K562 treated with DMSO at 1 percent for 48 hours (cell line): ENCODE data around the gene CXCL8. TPM values are rescaled to one million over a fixed set of nuclear protein-coding genes. Genes with fewer than 3 reads are reported as not detected.

Experiments
- total RNA-seq: library from RNA; unstranded; fragments of 300-600 nt; gene quantifications from 2 replicates; pipeline ENCODE4 v1.2.3, GENCODE V29; 2022; ENCODE audit warnings: low replicate concordance; ENCODE audit errors: extremely low read depth

The CXCL8 gene
- not detected in 2 replicates for total RNA-seq

DNA sequence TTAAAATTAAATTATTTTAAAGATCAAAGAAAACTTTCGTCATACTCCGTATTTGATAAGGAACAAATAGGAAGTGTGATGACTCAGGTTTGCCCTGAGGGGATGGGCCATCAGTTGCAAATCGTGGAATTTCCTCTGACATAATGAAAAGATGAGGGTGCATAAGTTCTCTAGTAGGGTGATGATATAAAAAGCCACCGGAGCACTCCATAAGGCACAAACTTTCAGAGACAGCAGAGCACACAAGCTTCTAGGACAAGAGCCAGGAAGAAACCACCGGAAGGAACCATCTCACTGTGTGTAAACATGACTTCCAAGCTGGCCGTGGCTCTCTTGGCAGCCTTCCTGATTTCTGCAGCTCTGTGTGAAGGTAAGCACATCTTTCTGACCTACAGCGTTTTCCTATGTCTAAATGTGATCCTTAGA is at the start of gene CXCL8:
TSS of gene CXCL8 (plus strand) at position 217 of the 426 bp plus-strand sequence. CDS start at position 307, 90 bp downstream.

Other genes starting within 250 kb of the CXCL8 start
- gene RASSF6, start 120.1 kb upstream of the CXCL8 start, total RNA-seq: not detected in 2 replicates
- not detected in 2 replicates for gene CXCL6, start 96.1 kb downstream of the CXCL8 start, total RNA-seq
- gene PF4V1, start 112.7 kb downstream of the CXCL8 start, total RNA-seq: not detected in 2 replicates
- gene CXCL1, start 128.8 kb downstream of the CXCL8 start, total RNA-seq: not detected in 2 replicates
- gene PF4, start 241.5 kb downstream of the CXCL8 start, total RNA-seq: not detected in 2 replicates
- not detected in 2 replicates for gene PPBP, start 247.6 kb downstream of the CXCL8 start, total RNA-seq